Stimulated activated CD8-positive, alpha-beta memory T cell treated with anti-CD3 and anti-CD28 coated beads, Interleukin-7, amount 100 ng/mL, for 48 hours (primary cell): ENCODE data around the gene NPLOC4.
"Not testable (repeated sequence)": the region's sequence is repeated elsewhere in the genome, so short reads cannot be mapped to it uniquely, and the experiment has no call there.

Experiments used
- DNase-seq, 2 donors: peaks; one replicate each; pipeline ENCODE4 v3.0.0-alpha.2; 2020; ENCODE audit warnings: low read depth in 1 of 2; ENCODE audit errors: extremely low read depth in 1 of 2

NPLOC4 gene

GRCh38 chr17:81589612-81590011, 47.3 kb downstream of the NPLOC4 start:
- no peak for DNase-seq

GRCh38 chr17:81586096-81586495, 50.8 kb downstream of the NPLOC4 start:
- no peak for DNase-seq

GRCh38 chr17:81584771-81585170, 52.1 kb downstream of the NPLOC4 start:
- DNase-seq = not testable (repeated sequence)

- no peak for DNase-seq
These were observed 53.1 kb downstream of the NPLOC4 start for GRCh38 chr17:81583589-81584342.

GRCh38 chr17:81582749-81583148, 54.2 kb downstream of the NPLOC4 start:
- no peak for DNase-seq

GRCh38 chr17:81582341-81582740, 54.6 kb downstream of the NPLOC4 start:
- no peak for DNase-seq

GRCh38 chr17:81581758-81582157, 55.2 kb downstream of the NPLOC4 start:
- DNase-seq = no peak

- no peak for DNase-seq
These were observed 56.4 kb downstream of the NPLOC4 start for GRCh38 chr17:81580481-81580880.

GRCh38 chr17:81579821-81580321, 57.0 kb downstream of the NPLOC4 start:
- no peak for DNase-seq

GRCh38 chr17:81579298-81579697, 57.6 kb downstream of the NPLOC4 start:
- DNase-seq = no peak

- peak in 1 of 2 donors; percentile 34 for DNase-seq
These were observed 58.2 kb downstream of the NPLOC4 start for GRCh38 chr17:81578561-81579225.

- no peak for DNase-seq
These were observed 58.9 kb downstream of the NPLOC4 start for GRCh38 chr17:81578038-81578441.

GRCh38 chr17:81577278-81578000, 59.5 kb downstream of the NPLOC4 start:
- DNase-seq = no peak

GRCh38 chr17:81576621-81577277, 60.2 kb downstream of the NPLOC4 start:
- DNase-seq = no peak

- DNase-seq = no peak
These were observed 61.1 kb downstream of the NPLOC4 start for GRCh38 chr17:81575836-81576235.

GRCh38 chr17:81574643-81574956, 62.3 kb downstream of the NPLOC4 start:
- DNase-seq = no peak

- no peak for DNase-seq
These were observed 62.9 kb downstream of the NPLOC4 start for GRCh38 chr17:81573794-81574642.

- no peak for DNase-seq
These were observed 64.2 kb downstream of the NPLOC4 start for GRCh38 chr17:81572563-81573168.

- DNase-seq = no peak
These were observed 65.9 kb downstream of the NPLOC4 start for GRCh38 chr17:81570964-81571363.

GRCh38 chr17:81569986-81570514, 66.9 kb downstream of the NPLOC4 start:
- no peak for DNase-seq
